Suppressor macrophage treated with lipopolysaccharide for 1 hour (primary cell): ENCODE data around the gene GPR25.
"Not testable (repeated sequence)": the region's sequence is repeated elsewhere in the genome, so short reads cannot be mapped to it uniquely, and the experiment has no call there.

Source experiments
- DNase-seq, 3 donors: peaks; one replicate each; pipeline ENCODE4 v3.0.0-alpha.2; 2020 to 2022

The GPR25 gene

GRCh38 chr1:200895801-200896530 is 23.2 kb downstream of the GPR25 start:
- no peak for DNase-seq

DNA sequence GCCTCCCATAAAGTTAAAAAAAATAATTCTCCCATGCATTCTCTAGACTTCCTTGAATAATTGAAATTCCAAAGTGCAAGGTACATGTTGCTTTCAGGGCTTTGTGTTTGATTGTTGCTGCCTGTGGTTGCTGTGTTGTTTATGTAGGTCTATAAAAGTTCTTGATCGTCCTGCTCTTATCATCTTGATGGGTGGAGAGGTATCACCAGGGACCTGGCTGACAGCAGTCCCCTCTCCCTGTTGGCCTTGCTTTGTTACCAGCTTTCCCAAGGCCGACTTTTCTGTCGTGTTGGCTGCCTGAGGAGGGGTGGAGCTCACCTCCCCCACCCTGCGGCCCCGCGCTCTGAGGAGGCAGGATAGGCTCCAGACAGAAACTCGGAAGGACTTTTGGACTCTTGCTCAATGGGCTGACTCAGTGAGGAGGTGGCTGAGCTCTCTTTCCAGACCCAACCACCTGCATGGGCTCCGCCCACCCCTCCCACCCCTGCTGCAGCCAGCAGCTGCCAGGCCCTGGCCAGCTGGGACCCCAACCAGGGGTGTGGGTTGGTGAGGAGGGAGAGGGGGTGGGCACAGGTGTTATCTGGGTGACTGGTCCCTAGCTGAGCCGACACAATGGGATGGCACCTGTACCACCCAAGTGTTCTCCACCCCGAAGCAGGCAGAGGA is 23.9 kb downstream of the GPR25 start:
- peak; percentile 33 to 49 (median 47) for DNase-seq

- no peak for DNase-seq
Observed at GRCh38 chr1:200897259-200897658, 24.5 kb downstream of the GPR25 start.

GRCh38 chr1:200899015-200899386 is 26.2 kb downstream of the GPR25 start:
- DNase-seq = no peak

- no peak for DNase-seq
Observed at GRCh38 chr1:200899451-200899915, 26.7 kb downstream of the GPR25 start.

GRCh38 chr1:200899954-200900867 is 27.4 kb downstream of the GPR25 start:
- no peak for DNase-seq

- no peak for DNase-seq
Observed at GRCh38 chr1:200900877-200901276, 28.1 kb downstream of the GPR25 start.

- DNase-seq = no peak
Observed at GRCh38 chr1:200901350-200901749, 28.6 kb downstream of the GPR25 start.

DNA sequence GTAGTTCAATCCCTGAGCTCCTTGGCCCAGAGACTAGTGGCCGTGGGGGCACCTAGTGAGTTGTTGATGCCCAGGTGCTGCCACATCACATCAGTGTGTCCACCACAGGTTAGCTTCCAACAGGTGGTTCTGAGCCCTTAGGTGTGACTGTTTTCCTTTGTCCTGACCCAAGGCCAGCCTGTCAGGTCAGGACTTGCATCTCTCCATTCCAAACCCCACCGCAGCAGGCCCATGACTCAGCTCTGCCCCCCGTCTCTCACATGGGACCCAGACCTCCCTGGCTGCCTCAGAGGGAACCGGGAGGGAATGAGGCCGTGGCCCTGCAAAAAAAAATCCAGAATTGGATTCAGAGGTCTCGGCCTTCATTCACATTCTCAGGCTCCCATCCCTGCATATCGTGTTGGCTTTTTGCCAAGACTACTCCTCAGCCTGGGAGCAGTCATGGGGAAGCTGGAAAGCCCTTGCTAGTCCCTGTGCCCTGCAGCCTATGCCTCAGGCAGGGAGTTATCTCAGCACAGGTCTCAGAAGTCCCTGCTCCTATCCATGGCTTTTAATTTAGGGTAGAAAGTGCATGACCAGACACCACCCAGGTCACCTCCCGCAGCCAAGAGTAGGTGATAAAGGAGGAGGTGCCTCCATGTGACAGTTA is 29.1 kb downstream of the GPR25 start:
- DNase-seq = no peak

GRCh38 chr1:200903793-200904192 is 31.0 kb downstream of the GPR25 start:
- no peak for DNase-seq

GRCh38 chr1:200904772-200905171 is 32.0 kb downstream of the GPR25 start:
- no peak for DNase-seq

GRCh38 chr1:200905411-200906052 is 32.8 kb downstream of the GPR25 start:
- DNase-seq = no peak

DNA sequence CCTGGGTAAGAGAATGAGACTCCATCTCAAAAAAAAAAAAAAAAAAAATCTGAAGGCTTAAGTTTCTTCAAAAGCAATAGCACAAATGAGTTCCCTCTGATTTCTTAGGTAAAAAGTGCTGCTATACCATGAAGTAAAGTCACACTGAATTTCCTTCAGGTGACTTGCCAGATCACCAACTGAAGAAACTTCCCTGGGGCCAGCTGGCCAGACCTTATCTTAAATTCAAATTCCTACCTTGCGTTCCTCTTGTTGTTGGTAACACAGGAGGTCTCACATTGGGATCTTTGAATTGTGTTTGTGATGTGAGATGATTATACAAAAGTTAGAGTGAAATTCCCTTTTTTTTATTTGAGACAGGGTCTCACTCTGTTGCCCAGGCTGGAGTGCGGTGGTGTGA is 33.7 kb downstream of the GPR25 start:
- DNase-seq = no peak

DNA sequence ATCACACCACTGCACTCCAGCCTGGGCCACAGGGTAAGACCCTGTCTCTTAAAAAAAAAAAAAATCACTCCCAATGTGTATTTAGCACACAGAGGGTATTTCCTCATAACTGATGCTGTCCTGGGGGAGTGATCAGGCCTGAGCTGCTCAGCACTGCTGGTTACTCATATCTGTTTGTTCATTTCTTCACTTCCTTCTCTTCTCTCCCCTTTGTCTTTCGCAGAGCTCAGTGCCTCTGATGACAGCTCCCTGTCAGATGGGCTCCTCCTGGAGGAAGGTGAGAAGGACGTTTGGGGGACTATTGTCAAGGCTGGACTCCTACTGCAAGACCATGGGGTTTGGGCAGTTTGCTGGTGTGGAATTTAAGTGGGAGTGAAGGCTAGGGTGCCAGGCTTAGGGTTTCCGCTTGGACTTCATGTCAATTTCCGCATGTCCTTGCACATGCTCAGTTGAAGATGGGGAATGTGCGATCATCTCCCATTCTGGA is 34.9 kb downstream of the GPR25 start:
- peak; percentile 77 to 87 (median 80) for DNase-seq

DNA sequence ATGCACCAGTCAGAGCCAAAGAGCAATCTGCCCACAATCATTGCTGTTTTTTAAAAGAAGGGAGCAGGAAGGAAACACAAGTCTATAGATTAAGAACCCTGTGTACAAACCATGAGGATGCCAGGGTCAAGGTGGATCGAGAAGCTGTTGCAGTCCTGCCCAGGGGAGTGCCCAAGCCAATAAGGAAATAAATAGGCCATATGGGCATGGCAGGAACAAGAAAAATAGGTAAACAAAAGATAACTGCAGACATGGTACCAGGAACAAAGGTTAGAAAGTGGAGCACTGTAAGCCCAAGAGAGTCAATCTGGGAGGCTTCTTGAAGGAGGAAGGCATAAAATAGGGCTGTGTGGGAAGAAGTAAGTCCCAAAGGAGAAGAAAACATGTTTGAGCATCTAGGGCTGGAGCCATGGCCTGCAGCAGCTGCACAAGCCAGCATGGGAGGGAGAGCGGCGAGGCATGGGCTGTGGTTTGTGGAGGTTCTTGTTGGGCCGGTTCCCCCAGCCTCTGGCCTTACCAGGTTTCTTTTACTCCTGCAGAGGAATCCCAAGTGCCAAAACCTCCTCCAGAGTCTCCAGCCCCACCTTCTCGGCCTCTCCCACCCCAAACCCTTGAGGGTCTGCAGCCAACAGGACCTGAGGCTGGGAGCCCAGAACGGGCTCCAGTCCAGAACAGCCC is 35.5 kb downstream of the GPR25 start:
- DNase-seq = no peak

- DNase-seq = no peak
Observed at GRCh38 chr1:200909071-200909470, 36.3 kb downstream of the GPR25 start.

DNA sequence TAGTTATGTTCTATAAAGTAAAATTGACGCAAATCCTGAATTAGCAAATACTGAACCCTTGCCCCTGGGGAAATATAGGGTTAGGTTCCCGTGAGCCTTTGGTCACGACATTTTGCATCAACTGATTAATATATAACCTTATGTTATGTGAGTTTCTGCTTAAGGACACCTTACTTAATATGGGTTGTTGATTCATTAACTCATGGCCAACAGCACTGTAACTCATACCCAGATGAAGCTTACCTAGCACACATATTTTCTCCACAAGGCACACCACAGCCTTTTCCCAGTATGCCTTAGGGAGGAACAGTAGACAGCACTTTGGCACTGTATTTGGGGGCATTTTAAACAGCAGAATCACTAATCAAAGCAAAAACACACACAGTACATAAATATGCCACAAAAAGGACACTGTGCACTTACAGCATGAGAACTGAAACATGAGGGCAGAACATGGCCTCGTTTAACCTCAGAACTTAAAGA is 37.0 kb downstream of the GPR25 start:
- DNase-seq = no peak

DNA sequence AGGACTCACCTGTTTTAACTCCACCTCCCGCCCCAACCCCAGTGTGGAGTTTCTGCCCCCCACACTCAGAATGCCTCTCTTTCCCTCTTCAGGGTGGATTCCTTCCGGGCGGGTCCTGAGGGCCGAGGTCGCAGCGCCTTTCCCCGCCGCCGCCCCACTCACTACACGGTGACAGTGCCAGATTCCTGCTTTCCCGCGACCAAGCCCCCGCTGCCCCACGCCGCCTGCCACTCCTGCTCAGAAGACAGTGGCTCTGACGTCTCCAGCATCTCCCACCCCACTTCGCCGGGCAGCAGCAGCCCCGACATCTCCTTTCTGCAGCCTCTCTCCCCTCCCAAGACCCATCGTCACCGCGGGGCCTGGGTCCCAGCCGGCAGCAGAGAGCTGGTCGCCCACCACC is 38.6 kb downstream of the GPR25 start:
- no peak for DNase-seq

GRCh38 chr1:200911936-200912335 is 39.2 kb downstream of the GPR25 start:
- not testable (repeated sequence) for DNase-seq

- DNase-seq = no peak
Observed at GRCh38 chr1:200912737-200913407, 40.1 kb downstream of the GPR25 start.

GRCh38 chr1:200916152-200916551 is 43.4 kb downstream of the GPR25 start:
- DNase-seq = no peak
